ENCODE data around the gene MORN4.

- TF ChIP-seq CTCF (IDR thresholded peaks at IDR 0.05; ENCODE audit: low read depth, low read length, poor library complexity, severe bottlenecking) (no peak), EZH2phosphoT487 (IDR thresholded peaks at IDR 0.05; ENCODE audit: borderline replicate concordance, low read length) (no peak)
These were observed 2.2 kb downstream of the MORN4 start for GRCh38 chr10:97631098-97631497.
